Activated CD4-positive, alpha-beta T cell treated with anti-CD3 and anti-CD28 coated beads for 4 hours (primary cell): ENCODE results near the gene IGSF9B.
A peak's percentile ranks its signal among the peaks of the same experiment; 100 is the strongest.

ENCODE experiments used
- DNase-seq, 2 donors: peaks; one replicate each; pipeline ENCODE4 v3.0.0-alpha.2; 2020

The IGSF9B gene

GRCh38 chr11:133952199-133953190 lies 4.3 kb downstream of the IGSF9B start:
- DNase-seq = no peak

- DNase-seq = no peak
These were observed 5.2 kb downstream of the IGSF9B start for GRCh38 chr11:133951327-133952198.

- no peak for DNase-seq
These were observed 5.9 kb downstream of the IGSF9B start for GRCh38 chr11:133950874-133951326.

GRCh38 chr11:133950421-133950820 lies 6.3 kb downstream of the IGSF9B start:
- DNase-seq = no peak

GRCh38 chr11:133949129-133949528 lies 7.6 kb downstream of the IGSF9B start:
- DNase-seq = no peak

GRCh38 chr11:133948711-133949110 lies 8.1 kb downstream of the IGSF9B start:
- DNase-seq = no peak

GRCh38 chr11:133947321-133947756 lies 9.4 kb downstream of the IGSF9B start:
- DNase-seq = peak; percentile 52 to 55

GRCh38 chr11:133946541-133947318 lies 10.0 kb downstream of the IGSF9B start:
- DNase-seq = no peak

- DNase-seq = no peak
These were observed 10.7 kb downstream of the IGSF9B start for GRCh38 chr11:133946051-133946450.

- peak; percentile 85 for DNase-seq
These were observed 11.4 kb downstream of the IGSF9B start for GRCh38 chr11:133945087-133945974.

GRCh38 chr11:133943950-133944698 lies 12.6 kb downstream of the IGSF9B start:
- no peak for DNase-seq

- no peak for DNase-seq
These were observed 14.2 kb downstream of the IGSF9B start for GRCh38 chr11:133942577-133942976.

DNA sequence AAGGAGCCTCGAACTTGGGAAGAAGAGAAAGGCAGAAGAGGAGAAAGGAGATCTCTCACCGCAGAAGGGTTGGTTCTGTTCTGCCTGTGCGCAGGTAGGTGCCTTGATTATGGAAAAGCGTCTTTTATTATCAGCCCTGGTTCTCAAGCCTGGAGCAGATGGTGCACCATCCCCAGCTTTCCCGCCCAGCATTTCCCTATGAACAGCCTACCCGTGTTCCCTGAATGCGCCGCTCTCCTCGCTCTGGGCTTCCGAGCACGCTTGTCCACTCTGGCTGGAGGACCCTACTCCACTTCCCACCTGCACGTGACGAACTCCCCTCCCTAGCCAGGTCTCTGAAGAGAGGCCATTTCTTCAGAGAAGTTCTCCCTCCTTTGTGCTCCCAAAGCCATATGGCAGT lies 15.2 kb downstream of the IGSF9B start:
- no peak for DNase-seq

GRCh38 chr11:133940034-133940433 lies 16.7 kb downstream of the IGSF9B start:
- DNase-seq = no peak

GRCh38 chr11:133939558-133939957 lies 17.2 kb downstream of the IGSF9B start:
- no peak for DNase-seq

DNA sequence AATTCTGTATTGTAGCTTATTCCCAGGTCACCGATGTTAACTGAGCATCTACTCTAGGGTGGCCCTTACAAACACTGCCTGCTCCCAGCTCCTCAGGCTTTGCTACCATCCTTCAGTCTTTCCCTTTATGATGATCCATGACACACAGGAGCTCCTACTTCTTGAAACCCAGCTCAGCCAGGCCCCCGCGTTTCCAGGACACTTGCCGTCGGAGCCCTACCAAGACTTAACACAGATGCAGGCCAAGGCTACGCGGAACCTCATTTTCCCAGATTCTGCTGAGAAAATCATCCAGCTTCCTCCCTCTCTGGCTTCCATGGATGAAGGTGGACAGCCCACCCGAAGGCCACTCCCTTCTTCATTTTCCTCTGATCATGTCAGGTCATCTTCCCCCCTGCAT lies 18.6 kb downstream of the IGSF9B start:
- DNase-seq = no peak

- DNase-seq = no peak
These were observed 19.3 kb downstream of the IGSF9B start for GRCh38 chr11:133937468-133937867.

DNA sequence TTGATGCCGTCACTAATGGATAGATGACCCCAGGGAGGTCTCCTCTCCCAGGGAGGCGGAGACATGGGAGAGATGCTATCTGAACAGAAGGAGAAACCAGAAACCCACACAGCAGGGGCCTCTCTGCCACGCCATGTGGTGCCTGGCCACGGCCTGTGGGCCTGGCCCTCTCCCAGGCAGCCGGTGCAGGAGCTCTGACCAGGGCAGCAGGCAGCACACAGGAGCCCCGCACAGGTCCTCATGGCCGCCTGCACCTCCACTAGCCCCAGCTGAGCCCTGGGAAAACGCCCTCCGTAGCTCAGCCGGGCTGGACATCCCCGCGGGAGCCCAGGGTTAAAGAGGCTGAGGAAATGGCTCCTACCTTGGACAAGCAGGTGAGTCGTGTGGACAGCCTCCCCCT lies 19.8 kb downstream of the IGSF9B start:
- DNase-seq = no peak

DNA sequence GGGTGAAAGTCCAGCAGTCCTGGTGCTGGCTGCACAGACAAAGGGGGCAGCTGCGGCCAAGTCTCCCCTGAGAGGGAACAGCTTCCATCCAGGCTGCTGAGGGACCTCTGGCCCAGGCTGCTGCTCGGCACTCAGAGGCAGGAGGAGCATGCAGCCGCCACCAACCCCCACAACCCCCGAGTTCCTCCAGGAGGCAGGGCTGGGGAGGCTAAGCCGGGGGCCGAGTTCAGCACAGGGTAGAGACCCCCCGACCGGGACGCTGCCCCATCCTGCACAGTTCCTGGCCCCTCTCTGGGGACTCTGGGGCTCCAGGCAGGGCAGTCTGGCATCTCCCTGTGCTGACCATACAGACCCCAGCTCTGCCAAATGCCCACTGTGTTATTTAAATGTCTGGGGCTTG lies 20.2 kb downstream of the IGSF9B start:
- no peak for DNase-seq

GRCh38 chr11:133936136-133936535 lies 20.6 kb downstream of the IGSF9B start:
- DNase-seq = no peak

DNA sequence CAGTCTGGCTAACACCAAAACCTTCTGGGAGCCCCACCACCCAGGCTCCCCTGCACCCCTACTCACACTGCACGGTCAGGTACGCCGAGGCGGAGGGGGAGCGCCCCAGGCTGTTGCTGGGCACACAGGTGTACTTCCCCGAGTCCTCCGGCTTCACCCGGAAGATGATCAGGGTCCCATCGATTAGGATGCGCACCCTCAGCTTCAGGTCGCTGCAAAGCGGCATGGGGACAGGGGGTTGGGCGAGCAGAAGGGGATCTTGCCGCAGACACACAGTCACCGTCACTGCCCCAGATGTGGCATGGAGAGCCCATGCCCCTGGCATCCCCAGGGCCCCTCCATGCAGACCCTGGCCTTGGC lies 21.2 kb downstream of the IGSF9B start:
- no peak for DNase-seq
